CD14-positive monocyte (primary cell): ENCODE results near the gene RANBP6. TPM values are rescaled to one million over a fixed set of nuclear protein-coding genes. Genes with fewer than 3 reads are reported as not detected.

Experiments used
- DNase-seq, 3 donors: peaks; one replicate each; pipeline ENCODE4 v3.0.0-alpha.2; 2011 to 2022
- H2AFZ ChIP-seq: 2 replicates; pipeline ENCODE4 v1.6.0; 2012; ENCODE audit warnings: mild to moderate bottlenecking, low read depth, low read length, inconsistent platforms; ENCODE audit not compliant: insufficient read depth, poor library complexity, severe bottlenecking
- H3K27ac ChIP-seq, 2 donors: 1 replicate in 1 of 2; 2 replicates in 1 of 2; pipeline ENCODE4 v1.5.1; 2012 to 2013; ENCODE audit warnings: low read length in 2 of 2, control low read depth in 1 of 2, inconsistent platforms in 1 of 2, low read depth in 1 of 2, mild to moderate bottlenecking in 1 of 2
- H3K27me3 ChIP-seq, 2 donors: one replicate each; pipeline versions ENCODE4 v1.6.0 to v1.6.1; 2011 to 2013; ENCODE audit warnings: low read length in 2 of 2; ENCODE audit not compliant: control insufficient read depth in 2 of 2, insufficient read depth in 2 of 2
- H3K36me3 ChIP-seq, 2 donors: replicated peaks in 1 of 2; 1 replicate in 1 of 2; 2 replicates in 1 of 2; pipeline versions ENCODE4 v1.5.1 to v1.6.1; 2012 to 2013; ENCODE audit warnings: low read length in 2 of 2, control low read depth in 1 of 2, inconsistent platforms in 1 of 2, mild to moderate bottlenecking in 1 of 2; ENCODE audit not compliant: insufficient read depth in 2 of 2, control insufficient read depth in 1 of 2
- H3K4me1 ChIP-seq, 2 donors: 1 replicate in 1 of 2; 2 replicates in 1 of 2; pipeline versions ENCODE4 v1.5.1 to v1.6.1; 2012 to 2013; ENCODE audit warnings: low read length in 2 of 2, control low read depth in 1 of 2, inconsistent platforms in 1 of 2, mild to moderate bottlenecking in 1 of 2, moderate library complexity in 1 of 2; ENCODE audit not compliant: insufficient read depth in 2 of 2, control insufficient read depth in 1 of 2
- H3K4me2 ChIP-seq: replicated peaks from 2 replicates; pipeline ENCODE3; 2012; ENCODE audit warnings: low read length, moderate library complexity, mild to moderate bottlenecking; ENCODE audit not compliant: poor library complexity, severe bottlenecking; ENCODE audit errors: extremely low read depth
- H3K4me3 ChIP-seq, 3 experiments: fragments of 200-600 bp in 1 of 3; sonication (generic) in 1 of 3; replicated peaks in 1 of 3; 1 replicate in 2 of 3; 2 replicates in 1 of 3; pipeline ENCODE4 v1.5.1; 2011 to 2013; ENCODE audit warnings: low read length in 3 of 3, mild to moderate bottlenecking in 3 of 3, control low read depth in 2 of 3, low read depth in 2 of 3, inconsistent platforms in 1 of 3, moderate library complexity in 1 of 3
- H3K79me2 ChIP-seq: 2 replicates; pipeline ENCODE4 v1.6.0; 2012; ENCODE audit warnings: mild to moderate bottlenecking, control low read depth, inconsistent platforms, low read length, moderate library complexity; ENCODE audit not compliant: insufficient read depth
- H3K9ac ChIP-seq: 2 replicates; pipeline ENCODE4 v1.6.0; 2017; ENCODE audit warnings: low read length, mild to moderate bottlenecking; ENCODE audit not compliant: insufficient read depth, poor library complexity, severe bottlenecking
- H3K9me3 ChIP-seq, 2 donors: replicated peaks in 1 of 2; 1 replicate in 1 of 2; 2 replicates in 1 of 2; pipeline versions ENCODE4 v1.5.1 to v1.6.1; 2012 to 2013; ENCODE audit warnings: low read length in 2 of 2, control low read depth in 1 of 2; ENCODE audit not compliant: control insufficient read depth in 1 of 2, insufficient read depth in 1 of 2
- H4K20me1 ChIP-seq: 2 replicates; pipeline ENCODE4 v1.6.0; 2012; ENCODE audit warnings: mild to moderate bottlenecking, low read length, control low read depth, moderate library complexity; ENCODE audit not compliant: insufficient read depth
- H3K27ac Mint-ChIP-seq, 7 donors: one replicate each; pipeline ENCODE4 v1.8.0; 2020; ENCODE audit warnings: mild to moderate bottlenecking in 7 of 7, mixed read lengths in 7 of 7, moderate library complexity in 6 of 7, inconsistent platforms in 2 of 7
- H3K27me3 Mint-ChIP-seq, 3 donors: one replicate each; pipeline ENCODE4 v1.8.0; 2021 to 2022; ENCODE audit warnings: low read depth in 3 of 3, mild to moderate bottlenecking in 3 of 3, mixed read lengths in 3 of 3, moderate library complexity in 3 of 3, inconsistent platforms in 1 of 3
- H3K36me3 Mint-ChIP-seq, 2 donors: one replicate each; pipeline ENCODE4 v1.8.0; 2020; ENCODE audit warnings: mixed read lengths in 2 of 2, inconsistent platforms in 1 of 2, mild to moderate bottlenecking in 1 of 2
- H3K4me1 Mint-ChIP-seq: one replicate; pipeline ENCODE4 v1.8.0; 2020; ENCODE audit warnings: mild to moderate bottlenecking, mixed read lengths
- H3K4me3 Mint-ChIP-seq, 2 donors: one replicate each; pipeline ENCODE4 v1.8.0; 2020; ENCODE audit warnings: mild to moderate bottlenecking in 2 of 2, mixed read lengths in 2 of 2, moderate library complexity in 1 of 2
- H3K9me3 Mint-ChIP-seq, 7 donors: one replicate each; pipeline ENCODE4 v1.8.0; 2020 to 2022; ENCODE audit warnings: mixed read lengths in 7 of 7, mild to moderate bottlenecking in 6 of 7, moderate library complexity in 6 of 7, inconsistent platforms in 2 of 7
- WGBS: methylation state at CpG from one replicate; pipeline ENCODE4 v1.1.5; 2013; ENCODE audit warnings: missing lambda C conversion rate; ENCODE audit not compliant: insufficient coverage; 5-methylcytosine and 5-hydroxymethylcytosine counted together
- intact Hi-C, 2 donors: fragments of 100-400 bp; cut with micrococcal nuclease; formaldehyde crosslinking; loops; one replicate each; pipeline versions ENCODE4 v1.15.0 to v1.15.1; 2023
- polyA plus RNA-seq, 3 donors: library from polyadenylated mRNA; depleted of rRNA in 1 of 3; unstranded in 2 of 3; stranded (reverse) in 1 of 3; fragments of 300-500 nt in 2 of 3; fragments of >200 nt in 1 of 3; fragmentation: Illumina TruSeq in 2 of 3; gene quantifications; 1 replicate in 2 of 3; 2 replicates in 1 of 3; pipeline ENCODE4 v1.2.3, GENCODE V29; 2012 to 2021
- TF ChIP-seq, protein P1 (sequence below): fragments of 200-600 bp; IDR thresholded peaks from one replicate; pipeline ENCODE4 v1.8.0; 2022; ENCODE audit warnings: antibody characterized with exemption, mild to moderate bottlenecking

Gene RANBP6
- polyA plus RNA-seq, 3 donors: 6.1 to 16.0 (median 15.7) TPM

DNA sequence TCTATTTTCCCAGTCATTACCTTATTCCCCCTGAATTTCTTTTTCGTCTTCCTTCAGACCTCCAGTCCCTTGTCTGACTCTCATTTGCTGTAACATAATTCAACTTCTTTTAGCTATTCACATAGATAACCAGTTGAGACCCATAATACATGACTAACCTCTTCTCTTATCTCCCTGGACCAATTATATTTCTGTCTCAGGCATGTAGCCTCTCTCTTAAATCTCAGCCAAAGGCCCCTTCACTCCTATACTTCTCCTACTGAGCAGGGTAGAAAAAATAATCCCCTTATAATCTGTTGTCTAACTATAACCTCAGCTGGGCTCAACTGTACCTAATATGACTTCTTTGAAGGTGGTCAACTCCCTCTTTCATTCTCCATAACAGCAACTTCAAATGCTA lies 20.9 kb downstream of the RANBP6 start:
- peaks cover 91% of the 10 kb centered on the region for H3K79me2 ChIP-seq

DNA sequence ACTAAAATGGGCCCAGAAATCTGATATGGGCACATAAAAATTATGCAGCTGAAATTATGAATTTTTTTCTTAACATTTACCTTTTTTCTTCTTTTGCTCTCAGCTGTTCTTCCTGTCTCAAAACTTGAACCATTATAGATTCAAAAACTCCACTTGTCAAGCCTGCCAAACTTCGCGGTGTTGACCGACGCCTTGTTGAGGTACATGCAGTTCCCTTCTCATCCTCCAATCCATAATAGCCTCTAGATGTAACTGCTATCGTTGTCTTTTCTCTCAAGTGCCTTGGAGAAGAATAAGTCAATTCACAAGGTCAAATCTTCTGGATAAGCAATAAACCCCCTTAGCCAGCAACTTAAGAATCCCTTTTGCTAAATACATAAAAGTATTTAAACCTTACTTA lies 27.2 kb downstream of the RANBP6 start:
- Histone ChIP-seq H3K4me1 (no peaks in the 10 kb centered on the region), H3K4me2 (no peak overlapping the region), H3K27ac (no peak overlapping the region), H3K79me2 (peaks cover 34% of the 10 kb centered on the region), H2AFZ (no peak overlapping the region), H3K36me3 (peaks cover 23 to 53% of the 10 kb centered on the region in 2 donors), H3K27me3 (no peaks in the 10 kb centered on the region), H3K9ac (no peak overlapping the region), H3K4me3 (no peak overlapping the region), H3K9me3 (no peaks in the 10 kb centered on the region), H4K20me1 (peaks cover 39% of the 10 kb centered on the region)
- no peaks in the 10 kb centered on the region for H3K27me3 Mint-ChIP-seq
- no peaks in the 10 kb centered on the region for H3K9me3 Mint-ChIP-seq
- DNase-seq: no peak
- TF ChIP-seq, protein P1, sequence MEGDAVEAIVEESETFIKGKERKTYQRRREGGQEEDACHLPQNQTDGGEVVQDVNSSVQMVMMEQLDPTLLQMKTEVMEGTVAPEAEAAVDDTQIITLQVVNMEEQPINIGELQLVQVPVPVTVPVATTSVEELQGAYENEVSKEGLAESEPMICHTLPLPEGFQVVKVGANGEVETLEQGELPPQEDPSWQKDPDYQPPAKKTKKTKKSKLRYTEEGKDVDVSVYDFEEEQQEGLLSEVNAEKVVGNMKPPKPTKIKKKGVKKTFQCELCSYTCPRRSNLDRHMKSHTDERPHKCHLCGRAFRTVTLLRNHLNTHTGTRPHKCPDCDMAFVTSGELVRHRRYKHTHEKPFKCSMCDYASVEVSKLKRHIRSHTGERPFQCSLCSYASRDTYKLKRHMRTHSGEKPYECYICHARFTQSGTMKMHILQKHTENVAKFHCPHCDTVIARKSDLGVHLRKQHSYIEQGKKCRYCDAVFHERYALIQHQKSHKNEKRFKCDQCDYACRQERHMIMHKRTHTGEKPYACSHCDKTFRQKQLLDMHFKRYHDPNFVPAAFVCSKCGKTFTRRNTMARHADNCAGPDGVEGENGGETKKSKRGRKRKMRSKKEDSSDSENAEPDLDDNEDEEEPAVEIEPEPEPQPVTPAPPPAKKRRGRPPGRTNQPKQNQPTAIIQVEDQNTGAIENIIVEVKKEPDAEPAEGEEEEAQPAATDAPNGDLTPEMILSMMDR: no peak
- peaks cover 35 to 55% of the 10 kb centered on the region in 2 donors for H3K36me3 Mint-ChIP-seq
- H3K4me3 Mint-ChIP-seq: no peak overlapping the region
- 100% methylated on average over 5 of the region's 5 CpGs for WGBS
- intact Hi-C loops: no loop called here
- H3K4me1 Mint-ChIP-seq: no peaks in the 10 kb centered on the region
- peak overlapping the region in 2 of 7 donors; percentile 12 to 48 for H3K27ac Mint-ChIP-seq

More for the DNA sequence above, 20.9 kb downstream of the RANBP6 start:
- Histone ChIP-seq H4K20me1 (peaks cover 93% of the 10 kb centered on the region), H3K27me3 (no peaks in the 10 kb centered on the region), H3K4me3 (no peak overlapping the region), H3K9me3 (no peaks in the 10 kb centered on the region), H3K4me1 (no peaks in the 10 kb centered on the region), H3K9ac (no peak overlapping the region), H3K4me2 (no peak overlapping the region), H2AFZ (no peak overlapping the region), H3K27ac (no peak overlapping the region), H3K36me3 (peaks cover 5 to 6% of the 10 kb centered on the region in 2 donors)
- Mint-ChIP-seq H3K27me3 (no peaks in the 10 kb centered on the region), H3K36me3 (peaks cover 7 to 14% of the 10 kb centered on the region in 2 donors), H3K9me3 (no peaks in the 10 kb centered on the region), H3K4me1 (peaks cover 4% of the 10 kb centered on the region), H3K27ac (peak overlapping the region in 1 of 7 donors; percentile 22), H3K4me3 (no peak overlapping the region)
- intact Hi-C loops: no loop called here
- TF ChIP-seq, protein P1: no peak
- no peak for DNase-seq
- 93% methylated on average over 1 of the region's 1 CpG for WGBS
